SK-N-DZ (cell line): Measurements from ENCODE around the gene MCAM.

Source experiments
- DNase-seq: peaks from one replicate; pipeline ENCODE4 v3.0.0-alpha.2; 2015; ENCODE audit warnings: low spot score

The MCAM gene

GRCh38 chr11:119345685-119346084 lies 28.8 kb upstream of the MCAM start:
- DNase-seq, result no peak

GRCh38 chr11:119344291-119345010 lies 27.5 kb upstream of the MCAM start:
- DNase-seq, result no peak

GRCh38 chr11:119343726-119344125 lies 26.8 kb upstream of the MCAM start:
- DNase-seq, result no peak

DNA sequence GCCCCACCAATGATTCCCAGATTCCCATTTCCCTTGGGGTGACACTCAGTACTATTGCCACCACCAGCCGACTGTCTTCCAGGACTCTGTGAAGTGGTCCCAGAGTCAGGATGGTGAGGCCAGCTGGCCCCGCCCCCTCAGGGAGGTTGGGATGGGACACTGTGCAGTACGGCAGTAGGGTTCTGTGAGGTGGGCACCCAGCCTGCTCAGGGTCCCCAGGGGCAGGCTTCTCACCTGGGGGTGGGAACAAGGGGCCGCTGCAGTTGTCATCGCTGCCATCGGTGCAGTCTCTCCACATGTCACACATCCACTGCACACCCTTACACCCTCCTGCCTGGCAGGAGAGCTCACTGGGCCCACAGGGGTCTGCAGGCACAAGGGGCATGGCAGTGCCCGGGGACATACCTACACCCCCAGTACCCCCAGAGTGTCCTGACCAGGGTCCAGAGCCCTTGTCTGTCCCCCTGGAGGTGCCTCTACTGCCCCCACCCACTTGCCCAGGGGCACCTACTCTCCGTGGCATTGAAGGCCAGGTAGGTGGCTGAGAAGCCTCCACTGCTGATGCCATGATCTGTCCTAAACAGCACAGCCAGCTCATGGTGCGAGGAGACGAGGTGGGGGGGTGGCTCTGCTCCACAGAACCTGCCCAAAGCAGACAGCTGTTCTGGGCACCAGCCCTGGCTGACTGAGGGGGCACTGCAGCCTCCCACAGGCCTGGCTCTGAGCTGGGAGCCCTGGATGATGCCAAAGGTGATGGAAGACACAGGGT lies 25.6 kb upstream of the MCAM start:
- no peak for DNase-seq

- no peak for DNase-seq
Measured at GRCh38 chr11:119342023-119342300, 25.0 kb upstream of the MCAM start.

DNA sequence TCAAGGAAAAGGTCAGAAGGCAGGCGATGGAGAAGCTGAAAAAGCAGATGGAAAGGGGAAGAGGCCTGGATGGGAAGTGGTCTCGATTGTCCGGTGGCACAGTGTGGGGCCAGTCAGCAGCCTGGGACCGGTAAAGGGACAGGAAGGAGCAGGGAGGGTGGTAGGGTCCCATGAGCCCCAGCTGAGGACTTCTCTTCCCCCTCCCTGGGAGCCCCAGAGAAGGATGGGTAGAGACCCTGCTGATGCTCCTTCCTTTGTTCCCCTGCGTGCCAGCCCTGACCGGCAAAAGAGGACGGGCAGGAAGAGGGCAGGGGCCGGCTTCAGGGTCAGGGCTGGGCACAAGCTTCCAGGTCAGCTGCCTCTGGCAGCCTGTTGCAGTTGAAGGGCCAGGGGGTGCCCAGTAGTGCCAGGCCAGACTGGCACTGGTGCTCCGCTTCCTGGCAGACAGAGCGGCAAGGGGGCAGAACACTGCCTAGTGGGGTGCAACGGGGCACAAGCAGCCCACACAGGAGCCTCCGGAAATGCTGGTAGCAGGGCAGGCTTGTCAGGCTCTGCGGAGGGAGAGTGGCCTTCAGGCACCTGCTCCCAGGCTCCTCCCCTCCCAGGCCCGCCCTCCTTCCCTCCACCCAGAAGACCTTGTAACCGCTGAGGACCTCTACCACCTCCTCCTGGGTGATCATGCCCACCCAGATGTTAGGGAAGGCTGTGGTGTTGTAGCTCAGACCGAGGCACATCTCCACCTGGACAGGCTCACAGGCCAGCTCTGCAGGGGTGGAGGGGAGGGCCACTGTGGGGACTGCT lies 24.5 kb upstream of the MCAM start:
- no peak for DNase-seq

DNA sequence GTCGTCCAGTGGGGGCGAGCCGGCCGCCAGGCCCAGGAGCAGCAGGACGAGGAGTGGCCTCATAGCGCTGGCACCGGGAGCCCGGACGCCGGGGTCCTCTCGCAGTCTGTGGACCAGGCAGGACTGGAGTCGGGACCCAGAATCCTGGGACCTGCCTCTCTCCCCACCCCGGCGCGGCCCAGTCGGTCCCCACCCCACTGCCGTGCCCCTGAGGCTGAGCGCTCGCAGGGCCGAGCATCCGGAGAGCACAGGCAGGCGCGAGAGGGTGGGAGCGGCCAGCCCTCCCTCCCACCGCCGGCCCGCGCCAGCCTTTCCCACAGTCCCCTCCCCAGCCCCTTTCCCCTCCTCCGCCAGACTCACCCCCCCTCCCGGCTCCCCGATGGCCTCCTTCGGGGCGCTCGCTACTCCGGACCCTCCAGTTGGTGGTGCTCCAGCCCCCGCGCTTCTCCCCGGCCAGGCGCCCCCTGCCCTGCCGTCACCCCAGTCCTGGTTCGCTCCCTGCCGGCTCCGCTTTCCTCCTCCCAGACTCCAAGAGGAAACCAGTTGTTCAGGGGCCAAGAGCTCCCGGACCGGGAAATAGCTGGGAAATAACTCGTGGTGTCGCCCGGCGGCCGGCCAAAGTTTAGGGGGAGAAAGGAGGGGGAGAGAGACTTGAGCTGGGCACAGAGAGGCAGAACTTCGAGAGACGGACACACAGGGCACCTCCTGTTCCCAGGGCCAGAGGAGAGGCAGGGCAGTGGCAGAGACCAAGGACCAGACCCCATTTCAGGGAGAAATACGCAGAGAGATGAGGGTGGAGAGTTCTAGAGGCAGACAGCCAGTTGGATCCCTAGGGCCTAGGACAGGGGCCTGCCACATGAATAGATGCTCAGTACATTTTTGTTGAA lies 23.6 kb upstream of the MCAM start, which contains the start of gene C1QTNF5:
TSS of gene C1QTNF5 (minus strand) at position 549 of the 887 bp plus-strand sequence. CDS start at position 63, 486 bp downstream.
- no peak for DNase-seq

- no peak for DNase-seq
Measured at GRCh38 chr11:119339589-119340334, 22.8 kb upstream of the MCAM start.

- DNase-seq, result no peak
Measured at GRCh38 chr11:119338965-119339588, 22.1 kb upstream of the MCAM start.

- peak; percentile 64 for DNase-seq
Measured at GRCh38 chr11:119338318-119338890, 21.5 kb upstream of the MCAM start.

GRCh38 chr11:119337581-119338317 lies 20.8 kb upstream of the MCAM start:
- peak; percentile 44 for DNase-seq

- DNase-seq, result no peak
Measured at GRCh38 chr11:119336744-119337469, 20.0 kb upstream of the MCAM start.

DNA sequence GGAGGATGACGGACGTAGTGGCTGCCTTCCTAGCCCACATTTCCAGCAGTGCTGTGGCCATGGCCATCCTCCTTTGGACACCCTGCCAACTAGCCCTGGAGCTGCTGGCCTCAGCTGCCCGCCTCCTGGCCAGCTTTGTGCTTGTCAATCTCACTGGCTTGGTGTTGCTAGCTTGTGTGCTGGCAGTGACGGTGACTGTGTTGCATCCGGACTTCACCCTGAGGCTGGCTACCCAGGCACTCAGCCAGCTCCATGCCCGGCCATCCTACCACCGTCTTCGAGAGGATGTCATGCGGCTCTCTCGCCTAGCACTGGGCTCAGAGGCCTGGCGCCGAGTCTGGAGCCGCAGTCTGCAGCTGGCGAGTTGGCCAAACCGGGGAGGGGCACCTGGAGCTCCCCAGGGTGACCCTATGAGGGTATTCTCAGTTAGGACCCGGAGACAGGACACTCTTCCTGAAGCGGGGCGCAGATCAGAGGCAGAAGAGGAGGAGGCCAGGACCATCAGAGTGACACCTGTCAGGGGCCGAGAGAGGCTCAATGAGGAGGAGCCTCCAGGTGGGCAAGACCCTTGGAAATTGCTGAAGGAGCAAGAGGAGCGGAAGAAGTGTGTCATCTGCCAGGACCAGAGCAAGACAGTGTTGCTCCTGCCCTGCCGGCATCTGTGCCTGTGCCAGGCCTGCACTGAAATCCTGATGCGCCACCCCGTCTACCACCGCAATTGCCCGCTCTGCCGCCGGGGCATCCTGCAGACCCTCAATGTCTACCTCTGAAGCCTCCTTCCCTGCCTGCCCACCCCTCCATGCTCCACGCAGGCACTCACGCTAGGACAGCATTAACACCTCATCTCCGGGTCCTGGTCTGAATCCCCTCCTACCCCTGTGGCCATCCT lies 19.0 kb upstream of the MCAM start:
- no peak for DNase-seq

- DNase-seq, result no peak
Measured at GRCh38 chr11:119335091-119335654, 18.2 kb upstream of the MCAM start.

GRCh38 chr11:119334174-119334930 lies 17.4 kb upstream of the MCAM start, which contains the start of gene RNF26:
TSS of gene RNF26 (plus strand) at chr11:119334527. CDS start at chr11:119335123, 596 bp downstream.
- peak; percentile 96 for DNase-seq

- DNase-seq, result no peak
Measured at GRCh38 chr11:119332111-119332765, 15.3 kb upstream of the MCAM start.
